HTR-8/SVneo (cell line): ENCODE results near the gene PDZD11.
"Not testable (repeated sequence)": the region's sequence is repeated elsewhere in the genome, so short reads cannot be mapped to it uniquely, and the experiment has no call there.

ENCODE experiments used
- DNase-seq: peaks from one replicate; pipeline ENCODE4 v3.0.0; 2011; ENCODE audit warnings: low spot score, mixed read lengths; ENCODE audit not compliant: insufficient read length
- FAIRE-seq: peaks from 2 replicates; lab custom pipeline; 2011; peaks lifted over from hg19 to GRCh38; lab: Jason Lieb, UNC

PDZD11 gene

GRCh38 chrX:70289793-70290770 lies at the start of gene PDZD11, which contains the start of gene KIF4A:
TSS of gene PDZD11 (minus strand) at chrX:70289927. CDS start at chrX:70289341, 586 bp downstream.
TSS of gene KIF4A (plus strand) at chrX:70290104. CDS start at chrX:70290459, 355 bp downstream.
- FAIRE-seq (peak; percentile 99), DNase-seq (peak; percentile 98)

- FAIRE-seq (no peak), DNase-seq (no peak)
Measured at GRCh38 chrX:70338290-70338689, 48.6 kb upstream of the PDZD11 start.

- DNase-seq (no peak), FAIRE-seq (peak; percentile 20)
Measured at GRCh38 chrX:70336767-70337166, 47.0 kb upstream of the PDZD11 start.

DNA sequence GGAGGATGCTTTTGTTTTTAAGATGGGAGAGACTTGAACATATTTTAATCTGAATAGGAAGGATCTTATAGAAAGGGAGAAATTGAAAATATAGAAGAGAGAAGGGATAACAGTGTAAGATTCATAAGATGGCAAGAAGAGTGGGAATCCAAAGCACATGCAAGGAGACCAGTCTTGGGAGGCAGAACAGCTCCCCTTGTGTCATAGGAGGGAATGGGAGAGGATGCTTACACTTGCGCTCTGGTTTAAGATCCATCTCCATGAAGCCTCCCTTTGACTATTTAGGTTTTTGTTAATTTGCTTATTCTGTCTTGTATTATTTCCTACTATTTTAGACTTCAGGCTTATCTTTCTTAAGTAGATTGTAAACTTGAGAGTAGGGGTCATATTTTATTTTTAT lies 42.9 kb upstream of the PDZD11 start:
- FAIRE-seq (no peak), DNase-seq (no peak)

- DNase-seq: no peak
- FAIRE-seq: no peak
Measured at GRCh38 chrX:70331161-70331560, 41.4 kb upstream of the PDZD11 start.

- DNase-seq: no peak
- FAIRE-seq: no peak
Measured at GRCh38 chrX:70324326-70324725, 34.6 kb upstream of the PDZD11 start.

DNA sequence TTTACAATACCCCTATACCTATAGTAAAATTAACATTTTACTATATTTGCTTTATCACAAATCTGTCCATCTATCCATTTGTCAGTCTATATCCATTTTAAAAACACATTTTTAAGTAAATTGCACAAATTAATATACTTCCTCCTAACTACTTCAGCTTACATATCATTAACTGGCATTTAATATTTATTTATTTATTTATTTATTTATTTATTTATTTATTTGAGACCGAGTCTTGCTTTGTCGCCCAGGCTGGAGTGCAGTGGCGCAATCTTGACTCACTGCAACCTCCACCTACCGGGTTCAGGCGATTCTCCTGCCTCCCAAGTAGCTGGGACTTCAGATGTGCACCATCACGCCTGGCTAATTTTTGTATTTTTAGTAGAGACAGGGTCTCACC lies 33.9 kb upstream of the PDZD11 start:
- DNase-seq, FAIRE-seq: not testable (repeated sequence)

DNA sequence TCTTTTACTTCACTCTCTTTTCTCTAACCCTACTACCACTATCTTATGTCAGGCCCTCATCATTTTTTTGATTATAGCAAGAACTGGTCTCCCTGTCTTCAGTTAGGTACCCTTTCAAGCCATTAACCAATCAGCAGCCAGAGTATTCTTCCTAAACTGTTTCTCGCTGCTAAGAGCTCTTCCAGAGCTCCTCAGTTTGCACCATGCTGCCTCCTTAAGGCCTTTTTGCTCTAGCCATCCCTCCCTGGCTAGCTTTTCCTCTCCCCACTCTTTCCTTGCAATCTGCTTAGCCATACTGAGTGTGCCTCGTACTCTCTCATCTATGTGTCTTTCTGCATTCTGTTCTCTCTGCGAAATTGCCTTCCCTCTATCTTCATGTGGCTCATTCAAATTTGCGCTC lies 33.1 kb upstream of the PDZD11 start:
- DNase-seq (no peak), FAIRE-seq (no peak)

DNA sequence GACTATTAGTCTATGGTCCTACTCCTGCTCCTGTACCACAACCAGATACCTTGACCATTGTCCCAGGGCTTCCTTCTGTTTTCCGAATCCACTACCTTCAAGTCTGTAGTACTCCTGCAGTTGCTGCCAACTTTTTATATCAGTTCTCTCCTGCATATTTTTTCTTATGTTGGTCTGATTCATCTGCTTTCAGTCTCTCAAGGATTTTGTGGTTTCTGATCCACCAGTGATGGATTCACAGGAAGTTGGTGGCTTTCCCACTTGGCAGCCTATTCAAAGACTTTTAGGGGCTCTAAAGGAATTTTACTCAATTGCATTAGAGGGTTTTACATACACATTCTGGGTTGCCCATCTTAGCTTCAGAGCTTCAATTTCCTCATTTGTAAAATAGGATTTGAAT lies 23.8 kb upstream of the PDZD11 start:
- FAIRE-seq: no peak
- DNase-seq: no peak

GRCh38 chrX:70301716-70302115 lies 12.0 kb upstream of the PDZD11 start:
- FAIRE-seq: no peak
- DNase-seq: no peak

- no peak for DNase-seq
- FAIRE-seq: no peak
Measured at GRCh38 chrX:70293621-70294020, 3.9 kb upstream of the PDZD11 start.

GRCh38 chrX:70292788-70293187 lies 3.1 kb upstream of the PDZD11 start:
- FAIRE-seq: no peak
- DNase-seq: no peak

GRCh38 chrX:70289168-70289792 lies 447 bp downstream of the PDZD11 start:
- FAIRE-seq (no peak), DNase-seq (peak; percentile 10)

- peak; percentile 52 for FAIRE-seq
- DNase-seq: no peak
Measured at GRCh38 chrX:70281951-70282350, 7.8 kb downstream of the PDZD11 start, which contains the start of gene RAB41. TSS of gene RAB41 (plus strand) at chrX:70282172. CDS start at chrX:70282218, 46 bp downstream.

DNA sequence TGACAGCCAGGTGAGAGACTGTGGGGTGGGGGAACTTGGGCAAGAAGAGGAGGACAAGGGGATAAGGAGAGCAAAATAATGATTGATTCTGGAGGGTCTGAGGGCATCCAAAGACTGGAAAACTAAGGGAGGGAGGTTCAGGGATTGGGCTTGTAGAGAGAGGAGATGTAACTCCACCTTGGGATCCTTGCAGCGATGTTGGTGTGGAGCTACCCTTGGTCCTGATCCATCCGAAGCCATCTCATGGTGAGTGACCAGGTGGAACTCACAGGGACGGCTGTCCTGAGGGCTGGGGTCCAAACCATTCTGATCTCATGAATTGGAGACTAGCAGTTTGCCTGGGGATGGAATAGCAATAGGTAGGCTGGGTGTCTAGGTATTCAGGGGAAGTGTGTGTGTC lies 9.2 kb downstream of the PDZD11 start:
- FAIRE-seq (no peak), DNase-seq (no peak)

- DNase-seq (no peak), FAIRE-seq (no peak)
Measured at GRCh38 chrX:70279081-70279480, 10.6 kb downstream of the PDZD11 start.

DNA sequence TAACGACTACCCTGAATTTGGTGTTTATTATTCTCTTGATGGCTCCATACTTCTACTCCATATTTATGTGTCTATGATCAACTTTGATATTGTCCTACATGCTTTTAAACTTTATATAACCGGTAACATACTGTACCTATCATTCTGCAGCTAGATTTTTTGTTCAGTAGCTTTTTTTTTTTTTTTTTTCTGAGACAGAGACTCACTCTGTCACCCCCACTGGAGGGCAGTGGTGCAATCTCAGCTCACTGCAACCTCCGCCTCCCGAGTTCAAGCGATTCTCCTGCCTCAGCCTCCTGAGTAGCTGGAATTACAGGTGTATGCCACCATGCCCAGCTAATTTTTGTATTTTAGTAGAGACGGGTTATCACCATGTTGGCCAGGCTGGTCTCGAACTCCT lies 15.7 kb downstream of the PDZD11 start:
- not testable (repeated sequence) for DNase-seq, FAIRE-seq

GRCh38 chrX:70268034-70268433 lies 21.7 kb downstream of the PDZD11 start, which contains the start of gene ARR3:
TSS of gene ARR3 (plus strand) at chrX:70268334. CDS start at chrX:70269386, 1,052 bp downstream.
- FAIRE-seq: no peak
- DNase-seq: no peak

DNA sequence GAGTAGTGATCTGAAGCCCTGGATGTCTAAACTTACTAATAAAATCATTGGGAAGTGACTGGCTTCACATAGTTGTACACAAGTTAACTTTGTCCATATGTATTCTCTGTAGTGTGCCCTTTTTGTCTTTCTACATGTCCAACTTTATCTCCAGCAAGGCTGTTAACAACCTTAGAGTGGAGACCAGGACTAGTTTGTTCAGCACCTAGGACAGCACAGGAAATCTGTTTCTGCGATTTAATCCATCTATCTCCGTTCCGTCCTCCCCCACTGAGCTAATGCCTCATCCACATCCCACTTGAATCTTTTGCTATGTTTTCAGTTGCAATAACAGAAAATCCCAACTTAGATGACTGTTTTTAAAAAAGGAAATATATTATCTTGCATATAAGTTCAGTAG lies 24.9 kb downstream of the PDZD11 start:
- FAIRE-seq (no peak), DNase-seq (no peak)

DNA sequence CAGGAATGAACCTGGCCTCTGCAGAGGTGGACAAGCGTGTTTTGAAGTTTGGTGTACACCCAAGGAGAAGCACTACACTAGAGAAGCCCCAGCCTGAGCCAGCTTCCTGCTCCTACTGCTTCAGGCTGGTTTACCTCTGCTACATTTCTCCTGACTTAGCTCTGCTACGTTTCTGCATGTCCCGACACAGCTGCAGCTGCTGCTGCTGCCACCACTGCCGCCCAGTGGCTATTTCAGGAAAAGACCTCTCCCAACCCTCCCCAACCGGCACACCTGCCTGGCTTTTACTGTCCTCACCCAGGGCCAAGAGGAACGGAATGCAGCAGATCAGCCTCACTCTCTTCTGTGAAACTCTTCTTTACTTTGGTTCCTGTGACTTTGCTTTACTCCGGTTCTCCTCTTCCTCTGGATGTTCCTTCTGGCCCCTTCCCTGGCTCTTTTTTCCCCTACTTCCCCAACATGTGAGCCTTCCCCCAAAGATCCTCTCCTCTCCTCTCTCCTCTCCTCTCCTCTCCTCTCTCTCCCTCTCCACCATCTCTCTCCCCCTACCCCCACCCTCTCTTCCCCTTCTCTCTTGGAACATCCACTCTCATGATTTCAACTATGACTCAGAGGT lies 26.7 kb downstream of the PDZD11 start:
- FAIRE-seq: peak; percentile 62
- peak; percentile 64 for DNase-seq

- peak; percentile 9 for FAIRE-seq
Measured at GRCh38 chrX:70260104-70260503, 29.6 kb downstream of the PDZD11 start, which contains the start of gene P2RY4. TSS of gene P2RY4 (minus strand) at chrX:70260204. CDS start at chrX:70259624, 580 bp downstream.

More at GRCh38 chrX:70260104-70260503, 29.6 kb downstream of the PDZD11 start, which contains the start of gene P2RY4:
- DNase-seq: no peak
